GM23338 (cell line): ENCODE data around the gene ACTN2.

Experiments used
- CREB1 ChIP-seq: fragments of 250-450 bp; sonication (Bioruptor Pico); IDR thresholded peaks from 2 replicates; pipeline ENCODE4 v1.5.0; 2020; ENCODE audit warnings: low read depth, mild to moderate bottlenecking, moderate library complexity
- EZH2 ChIP-seq: fragments of 200-600 bp; sonication (generic); IDR thresholded peaks from one replicate; pipeline ENCODE4 v1.8.0; 2017; ENCODE audit warnings: antibody characterized with exemption, mild to moderate bottlenecking, low read depth; ENCODE audit not compliant: unreplicated experiment
- EZH2phosphoT487 ChIP-seq: fragments of 200-600 bp; sonication (generic); IDR thresholded peaks from one replicate; pipeline ENCODE4 v1.8.1; 2018; ENCODE audit warnings: antibody characterized with exemption; ENCODE audit not compliant: unreplicated experiment
- JUNB ChIP-seq: IDR thresholded peaks from one replicate; pipeline ENCODE4 v1.6.1; 2016; ENCODE audit warnings: antibody characterized with exemption; ENCODE audit not compliant: unreplicated experiment
- POLR2AphosphoS5 ChIP-seq: IDR thresholded peaks from 2 replicates; pipeline ENCODE4 v1.6.1; 2016; ENCODE audit warnings: antibody characterized with exemption, low read depth
- ZNF331 ChIP-seq: fragments of 250-450 bp; sonication (Bioruptor Pico); IDR thresholded peaks from 2 replicates; pipeline ENCODE4 v1.5.0; 2020; ENCODE audit warnings: low read depth, mild to moderate bottlenecking, moderate library complexity
- ZNF462 ChIP-seq: fragments of 250-450 bp; sonication (Bioruptor Pico); IDR thresholded peaks from 2 replicates; pipeline ENCODE4 v1.5.0; 2020; ENCODE audit warnings: mild to moderate bottlenecking, moderate library complexity
- TF ChIP-seq, protein P1 (sequence below), 2 experiments: fragments of 200-600 bp in 1 of 2; sonication (generic) in 1 of 2; conservative IDR thresholded peaks; 2 replicates each; pipeline versions ENCODE4 v1.5.1 to v1.6.1; 2016 to 2017; ENCODE audit warnings: antibody characterized with exemption in 2 of 2, low read depth in 2 of 2, mild to moderate bottlenecking in 2 of 2, moderate library complexity in 1 of 2
- TF ChIP-seq, protein P2 (sequence below): IDR thresholded peaks from one replicate; pipeline ENCODE4 v1.6.1; 2018; ENCODE audit warnings: antibody characterized with exemption; ENCODE audit not compliant: unreplicated experiment

DNA sequence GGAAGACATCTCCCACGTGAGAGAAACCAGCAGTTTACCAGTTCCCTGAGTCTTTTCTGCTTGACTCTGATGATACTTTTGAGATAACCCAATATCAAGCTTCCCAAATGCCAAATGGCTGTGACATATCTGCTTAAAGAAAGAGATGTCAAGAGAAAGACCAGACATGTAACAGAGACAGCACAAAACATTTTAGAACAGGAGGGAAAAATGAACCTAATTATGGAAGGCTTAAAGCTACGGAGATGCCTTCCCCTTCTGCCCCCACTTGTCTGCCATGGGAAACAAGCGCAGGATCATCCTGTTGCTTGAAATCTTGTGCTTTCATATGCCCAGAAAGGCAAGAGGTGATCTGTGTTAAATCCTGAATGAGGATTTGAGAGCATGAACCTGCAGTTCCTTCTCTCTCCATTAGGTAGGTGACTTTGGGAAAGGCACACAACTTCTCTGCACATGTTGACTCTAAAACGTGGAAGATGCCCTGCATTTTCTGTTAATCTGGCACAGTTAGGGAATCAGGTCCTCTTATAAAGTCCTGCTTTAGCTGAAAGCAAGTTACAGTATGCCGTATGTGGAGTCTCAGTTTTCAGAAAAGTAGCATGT is 62.1 kb downstream of the ACTN2 start:
- TF ChIP-seq, protein P1, sequence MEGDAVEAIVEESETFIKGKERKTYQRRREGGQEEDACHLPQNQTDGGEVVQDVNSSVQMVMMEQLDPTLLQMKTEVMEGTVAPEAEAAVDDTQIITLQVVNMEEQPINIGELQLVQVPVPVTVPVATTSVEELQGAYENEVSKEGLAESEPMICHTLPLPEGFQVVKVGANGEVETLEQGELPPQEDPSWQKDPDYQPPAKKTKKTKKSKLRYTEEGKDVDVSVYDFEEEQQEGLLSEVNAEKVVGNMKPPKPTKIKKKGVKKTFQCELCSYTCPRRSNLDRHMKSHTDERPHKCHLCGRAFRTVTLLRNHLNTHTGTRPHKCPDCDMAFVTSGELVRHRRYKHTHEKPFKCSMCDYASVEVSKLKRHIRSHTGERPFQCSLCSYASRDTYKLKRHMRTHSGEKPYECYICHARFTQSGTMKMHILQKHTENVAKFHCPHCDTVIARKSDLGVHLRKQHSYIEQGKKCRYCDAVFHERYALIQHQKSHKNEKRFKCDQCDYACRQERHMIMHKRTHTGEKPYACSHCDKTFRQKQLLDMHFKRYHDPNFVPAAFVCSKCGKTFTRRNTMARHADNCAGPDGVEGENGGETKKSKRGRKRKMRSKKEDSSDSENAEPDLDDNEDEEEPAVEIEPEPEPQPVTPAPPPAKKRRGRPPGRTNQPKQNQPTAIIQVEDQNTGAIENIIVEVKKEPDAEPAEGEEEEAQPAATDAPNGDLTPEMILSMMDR (conservative IDR thresholded peaks at IDR 0.05; ENCODE audit: low read depth in 2 of 2): peak; percentile 13 to 23; a peak in 1 of 4 replicates
- TF ChIP-seq EZH2 (no peak), JUNB (no peak), CREB1 (CRISPR knock-in tag) (no peak), EZH2phosphoT487 (no peak), ZNF331 (no peak), ZNF462 (CRISPR knock-in tag) (no peak), POLR2AphosphoS5 (no peak)
- TF ChIP-seq, protein P2, sequence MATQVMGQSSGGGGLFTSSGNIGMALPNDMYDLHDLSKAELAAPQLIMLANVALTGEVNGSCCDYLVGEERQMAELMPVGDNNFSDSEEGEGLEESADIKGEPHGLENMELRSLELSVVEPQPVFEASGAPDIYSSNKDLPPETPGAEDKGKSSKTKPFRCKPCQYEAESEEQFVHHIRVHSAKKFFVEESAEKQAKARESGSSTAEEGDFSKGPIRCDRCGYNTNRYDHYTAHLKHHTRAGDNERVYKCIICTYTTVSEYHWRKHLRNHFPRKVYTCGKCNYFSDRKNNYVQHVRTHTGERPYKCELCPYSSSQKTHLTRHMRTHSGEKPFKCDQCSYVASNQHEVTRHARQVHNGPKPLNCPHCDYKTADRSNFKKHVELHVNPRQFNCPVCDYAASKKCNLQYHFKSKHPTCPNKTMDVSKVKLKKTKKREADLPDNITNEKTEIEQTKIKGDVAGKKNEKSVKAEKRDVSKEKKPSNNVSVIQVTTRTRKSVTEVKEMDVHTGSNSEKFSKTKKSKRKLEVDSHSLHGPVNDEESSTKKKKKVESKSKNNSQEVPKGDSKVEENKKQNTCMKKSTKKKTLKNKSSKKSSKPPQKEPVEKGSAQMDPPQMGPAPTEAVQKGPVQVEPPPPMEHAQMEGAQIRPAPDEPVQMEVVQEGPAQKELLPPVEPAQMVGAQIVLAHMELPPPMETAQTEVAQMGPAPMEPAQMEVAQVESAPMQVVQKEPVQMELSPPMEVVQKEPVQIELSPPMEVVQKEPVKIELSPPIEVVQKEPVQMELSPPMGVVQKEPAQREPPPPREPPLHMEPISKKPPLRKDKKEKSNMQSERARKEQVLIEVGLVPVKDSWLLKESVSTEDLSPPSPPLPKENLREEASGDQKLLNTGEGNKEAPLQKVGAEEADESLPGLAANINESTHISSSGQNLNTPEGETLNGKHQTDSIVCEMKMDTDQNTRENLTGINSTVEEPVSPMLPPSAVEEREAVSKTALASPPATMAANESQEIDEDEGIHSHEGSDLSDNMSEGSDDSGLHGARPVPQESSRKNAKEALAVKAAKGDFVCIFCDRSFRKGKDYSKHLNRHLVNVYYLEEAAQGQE: no peak
